HUDEP-2 (cell line): ENCODE results near the gene C1QTNF9.
"Not testable (repeated sequence)": the region's sequence is repeated elsewhere in the genome, so short reads cannot be mapped to it uniquely, and the experiment has no call there.

Source experiments
- DNase-seq, 76 experiments: peaks; one replicate each; lab custom pipeline; 2025; ENCODE audit not compliant: unreplicated experiment in 76 of 76; lab: John Stamatoyannopoulos, UW

The C1QTNF9 gene

GRCh38 chr13:24319641-24320040 is 10.3 kb downstream of the C1QTNF9 start:
- DNase-seq = not testable (repeated sequence)

- not testable (repeated sequence) for DNase-seq
Observed at GRCh38 chr13:24321416-24321815, 12.0 kb downstream of the C1QTNF9 start.

- DNase-seq = not testable (repeated sequence)
Observed at GRCh38 chr13:24322470-24322869, 13.1 kb downstream of the C1QTNF9 start.

- no peak for DNase-seq
Observed at GRCh38 chr13:24323036-24323738, 13.8 kb downstream of the C1QTNF9 start.

- DNase-seq = no peak
Observed at GRCh38 chr13:24323739-24324075, 14.3 kb downstream of the C1QTNF9 start.

GRCh38 chr13:24327598-24327997 is 18.2 kb downstream of the C1QTNF9 start:
- not testable (repeated sequence) for DNase-seq

- no peak for DNase-seq
Observed at GRCh38 chr13:24328145-24328544, 18.8 kb downstream of the C1QTNF9 start.

GRCh38 chr13:24338721-24339120 is 29.3 kb downstream of the C1QTNF9 start:
- DNase-seq = no peak

- no peak for DNase-seq
Observed at GRCh38 chr13:24339937-24340607, 30.7 kb downstream of the C1QTNF9 start.

- no peak for DNase-seq
Observed at GRCh38 chr13:24340608-24340955, 31.2 kb downstream of the C1QTNF9 start.

GRCh38 chr13:24341439-24341838 is 32.1 kb downstream of the C1QTNF9 start:
- no peak for DNase-seq

- DNase-seq = no peak
Observed at GRCh38 chr13:24348385-24348784, 39.0 kb downstream of the C1QTNF9 start.

GRCh38 chr13:24348797-24349515 is 39.6 kb downstream of the C1QTNF9 start:
- DNase-seq = no peak

- DNase-seq = not testable (repeated sequence)
Observed at GRCh38 chr13:24349778-24350664, 40.6 kb downstream of the C1QTNF9 start.

GRCh38 chr13:24351423-24351822 is 42.0 kb downstream of the C1QTNF9 start:
- DNase-seq = no peak

- no peak for DNase-seq
Observed at GRCh38 chr13:24353736-24354135, 44.4 kb downstream of the C1QTNF9 start.

GRCh38 chr13:24355103-24355502 is 45.7 kb downstream of the C1QTNF9 start:
- no peak for DNase-seq

GRCh38 chr13:24356270-24356669 is 46.9 kb downstream of the C1QTNF9 start:
- no peak for DNase-seq

GRCh38 chr13:24356837-24357236 is 47.5 kb downstream of the C1QTNF9 start:
- DNase-seq = no peak

GRCh38 chr13:24357756-24358155 is 48.4 kb downstream of the C1QTNF9 start:
- DNase-seq = no peak

GRCh38 chr13:24358836-24359235 is 49.5 kb downstream of the C1QTNF9 start:
- DNase-seq = not testable (repeated sequence)
